Fibroblast of lung (primary cell): Measurements from ENCODE around the gene SLX9. TPM values are rescaled to one million over a fixed set of nuclear protein-coding genes. Genes with fewer than 3 reads are reported as not detected.

Source experiments
- DNase-seq, 2 donors: peaks; one replicate each; pipeline versions ENCODE4 v3.0.0 to v3.0.0-alpha.2; 2010; ENCODE audit warnings: low read depth in 2 of 2
- H2AFZ ChIP-seq: 2 replicates; pipeline ENCODE4 v1.5.1; 2012; ENCODE audit warnings: low read length, control low read depth, inconsistent platforms
- H3K27ac ChIP-seq: 2 replicates; pipeline ENCODE4 v1.5.1; 2011; ENCODE audit warnings: low read length, control low read depth; ENCODE audit not compliant: insufficient read depth
- H3K27me3 ChIP-seq: 2 replicates; pipeline ENCODE4 v1.5.1; 2011; ENCODE audit warnings: mild to moderate bottlenecking, low read length; ENCODE audit not compliant: control insufficient read depth, insufficient read depth
- H3K36me3 ChIP-seq: 2 replicates; pipeline ENCODE4 v1.5.1; 2011; ENCODE audit warnings: low read length; ENCODE audit not compliant: control insufficient read depth, insufficient read depth
- H3K4me1 ChIP-seq: 2 replicates; pipeline ENCODE4 v1.5.1; 2011; ENCODE audit warnings: low read length; ENCODE audit not compliant: control insufficient read depth, insufficient read depth; ENCODE audit errors: extremely low read depth
- H3K4me2 ChIP-seq: 2 replicates; pipeline ENCODE4 v1.5.1; 2011; ENCODE audit warnings: low read length, control low read depth; ENCODE audit not compliant: insufficient read depth; ENCODE audit errors: extremely low read depth
- H3K4me3 ChIP-seq, 4 experiments: fragments of 200-600 bp in 1 of 4; sonication (generic) in 1 of 4; replicated peaks in 1 of 4; 2 replicates each; pipeline ENCODE4 v1.5.1; 2011 to 2016; ENCODE audit warnings: low read length in 4 of 4, low read depth in 3 of 4, mild to moderate bottlenecking in 3 of 4, control low read depth in 2 of 4, inconsistent platforms in 1 of 4, mixed read lengths in 1 of 4; ENCODE audit not compliant: insufficient read depth in 1 of 4; ENCODE audit errors: control extremely low read depth in 1 of 4
- H3K79me2 ChIP-seq: 2 replicates; pipeline ENCODE4 v1.5.1; 2012; ENCODE audit warnings: mild to moderate bottlenecking, low read length, inconsistent platforms; ENCODE audit not compliant: control insufficient read depth, insufficient read depth
- H3K9ac ChIP-seq: 2 replicates; pipeline ENCODE4 v1.5.1; 2011; ENCODE audit warnings: mild to moderate bottlenecking, low read length, control low read depth; ENCODE audit not compliant: insufficient read depth
- H3K9me3 ChIP-seq: 2 replicates; pipeline ENCODE4 v1.5.1; 2012; ENCODE audit warnings: low read depth, low read length; ENCODE audit not compliant: control insufficient read depth, insufficient read depth
- H4K20me1 ChIP-seq: 2 replicates; pipeline ENCODE4 v1.5.1; 2011; ENCODE audit warnings: low read length; ENCODE audit not compliant: control insufficient read depth, insufficient read depth; ENCODE audit errors: extremely low read depth
- EZH2 ChIP-seq: IDR thresholded peaks from 2 replicates; pipeline ENCODE4 v1.5.1; 2012; ENCODE audit warnings: low read length, control low read depth, mild to moderate bottlenecking; ENCODE audit errors: missing control alignments
- polyA plus RNA-seq, 2 donors: library from polyadenylated mRNA; depleted of rRNA in 1 of 2; stranded (reverse) in 1 of 2; unstranded in 1 of 2; fragments of >200 nt; gene quantifications; 2 replicates each; pipeline ENCODE4 v1.2.1, GENCODE V29; 2011 to 2012; ENCODE audit warnings: missing spikeins in 1 of 2
- total RNA-seq: library from RNA; depleted of rRNA; stranded (reverse); fragments of >200 nt; gene quantifications from 2 replicates; pipeline ENCODE4 v1.2.1, GENCODE V29; 2014
- TF ChIP-seq, protein P1 (sequence below), 2 donors: IDR thresholded peaks in 1 of 2; conservative IDR thresholded peaks in 1 of 2; 1 replicate in 1 of 2; 2 replicates in 1 of 2; pipeline ENCODE4 v1.5.1; 2011 to 2012; ENCODE audit warnings: low read length in 2 of 2, control low read depth in 1 of 2, inconsistent platforms in 1 of 2, low read depth in 1 of 2, mild to moderate bottlenecking in 1 of 2

Gene SLX9
- total and polyA plus RNA-seq, 2 donors (not counting 1 experiment from before 2014, with no cell fraction given), result 9.7 to 14.9 TPM

DNA sequence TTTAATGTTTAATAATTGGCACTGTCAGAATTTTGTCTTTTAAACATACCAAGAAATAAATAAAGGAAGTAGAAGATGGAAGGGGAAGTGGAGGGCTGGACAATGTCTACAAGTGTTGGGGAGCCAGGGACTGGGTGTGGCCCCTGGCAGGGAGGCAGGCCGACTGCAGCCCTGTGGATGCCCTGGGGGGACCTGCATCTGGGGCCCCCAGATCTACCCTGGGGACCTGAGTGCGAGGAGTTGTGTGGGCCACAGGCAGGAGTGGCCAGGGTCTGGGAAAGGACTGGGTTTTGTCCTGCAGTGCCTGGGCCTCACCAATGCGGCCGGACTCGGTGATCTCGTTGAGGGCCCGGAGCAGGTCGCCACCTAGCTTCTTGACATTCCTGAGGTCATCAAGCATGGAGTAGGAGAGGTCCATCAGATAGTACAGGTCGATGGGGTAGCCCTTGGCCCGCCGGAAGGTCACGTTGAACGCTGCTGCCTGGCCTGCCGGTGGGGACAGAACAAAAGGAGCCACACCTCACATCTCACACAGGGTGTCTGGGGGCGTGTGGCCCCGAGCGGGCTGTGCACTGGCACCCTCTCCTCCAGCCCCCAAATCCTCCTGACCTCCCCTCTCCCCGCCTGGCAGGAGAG is 36.7 kb upstream of the SLX9 start:
- peaks cover 3% of the 10 kb centered on the region for H3K9me3 ChIP-seq
- H3K27me3 ChIP-seq, result peaks cover 16% of the 10 kb centered on the region
- no peaks in the 10 kb centered on the region for H3K4me1 ChIP-seq
- H3K36me3 ChIP-seq, result no peaks in the 10 kb centered on the region
- H2AFZ ChIP-seq, result no peak overlapping the region
- H3K27ac ChIP-seq, result no peak overlapping the region
- no peak overlapping the region for H3K9ac ChIP-seq
- no peaks in the 10 kb centered on the region for H4K20me1 ChIP-seq
- H3K4me3 ChIP-seq, result no peak overlapping the region
- no peak overlapping the region for H3K4me2 ChIP-seq
- TF ChIP-seq, protein P1, sequence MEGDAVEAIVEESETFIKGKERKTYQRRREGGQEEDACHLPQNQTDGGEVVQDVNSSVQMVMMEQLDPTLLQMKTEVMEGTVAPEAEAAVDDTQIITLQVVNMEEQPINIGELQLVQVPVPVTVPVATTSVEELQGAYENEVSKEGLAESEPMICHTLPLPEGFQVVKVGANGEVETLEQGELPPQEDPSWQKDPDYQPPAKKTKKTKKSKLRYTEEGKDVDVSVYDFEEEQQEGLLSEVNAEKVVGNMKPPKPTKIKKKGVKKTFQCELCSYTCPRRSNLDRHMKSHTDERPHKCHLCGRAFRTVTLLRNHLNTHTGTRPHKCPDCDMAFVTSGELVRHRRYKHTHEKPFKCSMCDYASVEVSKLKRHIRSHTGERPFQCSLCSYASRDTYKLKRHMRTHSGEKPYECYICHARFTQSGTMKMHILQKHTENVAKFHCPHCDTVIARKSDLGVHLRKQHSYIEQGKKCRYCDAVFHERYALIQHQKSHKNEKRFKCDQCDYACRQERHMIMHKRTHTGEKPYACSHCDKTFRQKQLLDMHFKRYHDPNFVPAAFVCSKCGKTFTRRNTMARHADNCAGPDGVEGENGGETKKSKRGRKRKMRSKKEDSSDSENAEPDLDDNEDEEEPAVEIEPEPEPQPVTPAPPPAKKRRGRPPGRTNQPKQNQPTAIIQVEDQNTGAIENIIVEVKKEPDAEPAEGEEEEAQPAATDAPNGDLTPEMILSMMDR (conservative IDR thresholded peaks at IDR 0.05 in 1 of 2, IDR thresholded peaks at IDR 0.05 in 1 of 2; ENCODE audit: low read depth in 1 of 2, low read length in 2 of 2), result no peak
- no peak for TF ChIP-seq EZH2
- H3K79me2 ChIP-seq, result no peaks in the 10 kb centered on the region
- DNase-seq, result no peak

DNA sequence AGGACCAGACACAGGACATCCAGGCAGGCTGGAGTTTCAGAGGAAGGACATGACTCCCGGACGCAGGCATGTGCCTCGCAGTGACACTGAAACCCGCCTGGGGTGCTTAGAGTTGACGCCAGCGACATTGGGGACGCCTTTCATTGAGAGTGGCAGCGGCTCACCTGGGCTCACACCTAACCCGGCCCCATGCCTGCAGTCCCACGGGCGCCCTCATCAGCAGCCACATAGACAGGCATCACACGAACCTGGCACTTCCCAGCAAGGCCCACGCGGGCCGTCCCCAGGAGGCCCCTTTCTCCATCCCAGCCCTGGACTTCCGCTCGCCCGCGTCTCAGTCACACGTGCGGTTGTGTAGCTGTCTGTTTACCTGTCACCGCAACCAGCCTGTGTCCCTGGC is 36.1 kb upstream of the SLX9 start:
- Histone ChIP-seq H3K27me3 (peaks cover 18% of the 10 kb centered on the region), H3K9me3 (peaks cover 3% of the 10 kb centered on the region), H3K4me1 (no peaks in the 10 kb centered on the region), H3K4me3 (no peak overlapping the region), H3K9ac (no peak overlapping the region), H3K4me2 (no peak overlapping the region), H3K36me3 (no peaks in the 10 kb centered on the region), H2AFZ (no peak overlapping the region), H3K27ac (no peak overlapping the region), H4K20me1 (no peaks in the 10 kb centered on the region), H3K79me2 (no peaks in the 10 kb centered on the region)
- no peak for DNase-seq
- TF ChIP-seq EZH2, result no peak
- TF ChIP-seq, protein P1 (conservative IDR thresholded peaks at IDR 0.05 in 1 of 2, IDR thresholded peaks at IDR 0.05 in 1 of 2; ENCODE audit: low read depth in 1 of 2, low read length in 2 of 2), result no peak

DNA sequence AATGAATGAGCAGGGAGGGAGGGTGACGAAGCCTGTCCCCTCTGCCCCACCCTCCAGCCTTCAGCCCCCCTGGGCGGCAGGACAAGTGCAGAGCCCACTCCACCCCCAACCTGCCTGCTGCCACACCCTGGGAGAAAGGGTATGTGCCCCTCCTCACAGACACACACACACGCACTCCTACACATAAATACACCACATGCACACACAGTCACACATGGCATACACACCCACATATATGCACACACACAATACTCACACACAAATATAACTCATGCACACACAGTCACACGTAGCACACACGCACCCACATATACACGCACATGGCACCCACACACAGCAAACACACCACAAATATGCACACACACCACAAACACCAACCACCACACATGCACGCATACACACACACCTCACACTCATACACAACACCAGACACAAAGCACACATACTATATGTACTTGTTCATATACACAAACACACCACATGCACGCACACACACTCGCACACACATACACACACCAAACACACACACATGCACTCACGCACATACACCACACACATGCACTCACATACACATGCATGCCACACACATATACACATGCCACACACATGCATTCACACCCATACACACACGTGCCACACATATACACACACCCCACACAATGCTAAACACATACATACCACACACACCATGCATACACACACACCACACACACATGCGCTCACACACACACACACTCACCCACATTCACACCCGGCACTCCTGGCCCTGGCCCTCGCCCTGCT is 35.5 kb upstream of the SLX9 start:
- Histone ChIP-seq H3K4me3 (no peak overlapping the region), H4K20me1 (no peaks in the 10 kb centered on the region), H3K36me3 (no peaks in the 10 kb centered on the region), H3K9ac (no peak overlapping the region), H3K4me2 (no peak overlapping the region), H3K4me1 (no peaks in the 10 kb centered on the region), H2AFZ (no peak overlapping the region), H3K79me2 (no peaks in the 10 kb centered on the region), H3K9me3 (peaks cover 3% of the 10 kb centered on the region), H3K27ac (no peak overlapping the region), H3K27me3 (peaks cover 22% of the 10 kb centered on the region)
- DNase-seq, result no peak
- TF ChIP-seq, protein P1 (conservative IDR thresholded peaks at IDR 0.05 in 1 of 2, IDR thresholded peaks at IDR 0.05 in 1 of 2; ENCODE audit: low read depth in 1 of 2, low read length in 2 of 2), result no peak
- TF ChIP-seq EZH2, result no peak
